T47D (cell line): ENCODE results near the gene PRXL2A.
A peak's percentile ranks its signal among the peaks of the same experiment; 100 is the strongest.
"Not testable (repeated sequence)": the region's sequence is repeated elsewhere in the genome, so short reads cannot be mapped to it uniquely, and the experiment has no call there.

ENCODE experiments used
- DNase-seq, 2 experiments: peaks; one replicate each; pipeline versions ENCODE4 v3.0.0 to v3.0.0-alpha.2; 2011 to 2012; ENCODE audit warnings: low read depth in 1 of 2, low spot score in 1 of 2
- JUND ChIP-seq: IDR thresholded peaks from 2 replicates; pipeline ENCODE4 v1.6.1; 2012; ENCODE audit warnings: low read depth
- in situ Hi-C: cut with HindIII; loops from 2 replicates; pipeline ENCODE4 v1.10.0; 2016; ENCODE audit warnings: low sequenced_read_pairs, low pct_unique_long_range_greater_than_20kb

Gene PRXL2A, protein sequence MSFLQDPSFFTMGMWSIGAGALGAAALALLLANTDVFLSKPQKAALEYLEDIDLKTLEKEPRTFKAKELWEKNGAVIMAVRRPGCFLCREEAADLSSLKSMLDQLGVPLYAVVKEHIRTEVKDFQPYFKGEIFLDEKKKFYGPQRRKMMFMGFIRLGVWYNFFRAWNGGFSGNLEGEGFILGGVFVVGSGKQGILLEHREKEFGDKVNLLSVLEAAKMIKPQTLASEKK

DNA sequence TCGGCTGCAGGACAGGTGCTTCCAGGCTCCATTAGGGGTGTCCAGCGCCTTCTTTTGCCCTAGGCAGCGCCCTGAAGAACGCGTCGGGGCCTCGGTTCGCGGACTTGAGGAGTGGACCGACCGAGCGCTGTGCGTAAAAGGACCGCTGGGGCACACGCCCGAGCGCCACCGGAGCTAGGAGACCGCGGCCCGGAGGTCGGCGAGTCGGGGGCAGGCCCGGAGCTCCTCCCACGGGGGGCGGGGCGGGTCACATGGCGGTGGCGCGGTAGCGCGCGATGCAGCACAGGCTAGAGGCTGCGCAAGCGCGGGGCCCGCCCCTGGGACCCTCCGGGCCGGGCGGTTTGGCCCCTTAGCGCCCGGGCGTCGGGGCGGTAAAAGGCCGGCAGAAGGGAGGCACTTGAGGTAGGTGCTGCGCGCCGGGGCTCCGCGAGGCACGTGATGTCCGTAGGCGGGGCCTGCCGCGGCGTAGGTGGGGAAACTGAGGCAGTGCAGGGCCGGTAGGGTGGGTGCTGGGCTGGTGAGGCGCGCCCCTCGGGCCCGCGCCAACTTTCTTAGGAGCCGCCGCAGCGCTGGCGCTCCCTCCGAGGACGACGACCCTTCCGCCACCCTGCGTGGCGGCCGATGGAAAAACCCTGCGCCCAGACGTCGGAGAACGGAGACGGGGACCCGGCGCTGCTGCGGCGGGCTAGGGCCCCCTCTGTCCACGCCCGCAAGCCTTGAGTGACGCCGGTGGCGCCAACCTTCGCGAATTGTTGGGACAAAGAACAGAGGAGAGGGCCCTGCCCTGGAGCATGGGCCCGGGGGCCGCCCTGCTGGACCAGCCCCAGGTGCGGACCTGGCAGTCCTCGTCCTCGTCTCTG, at the start of gene PRXL2A:
PRXL2A (plus strand) TSS at position 310 of the 860 bp plus-strand sequence. CDS start 11,917 bp downstream, outside the sequence.
- in situ Hi-C loops = no loop called here
- TF ChIP-seq JUND = no peak

DNA sequence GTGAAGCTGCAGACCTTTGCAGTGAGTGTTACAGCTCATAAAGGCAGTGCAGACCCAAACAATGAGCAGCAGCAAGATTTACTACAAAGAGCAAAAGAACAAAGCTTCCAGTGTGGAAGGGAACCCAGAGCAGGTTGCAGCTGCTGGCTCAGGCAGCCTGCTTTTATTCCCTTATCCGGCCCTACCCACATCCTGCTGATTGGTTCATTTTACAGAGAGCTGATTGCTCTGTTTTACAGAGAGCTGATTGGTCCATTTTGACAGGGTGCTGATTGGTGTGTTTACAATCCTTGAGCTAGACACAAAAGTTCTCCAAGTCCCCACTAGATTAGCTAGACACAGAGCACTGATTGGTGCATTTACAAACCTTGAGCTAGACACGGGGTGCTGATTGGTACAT, 49.4 kb upstream of the PRXL2A start:
- in situ Hi-C loops, DNase-seq: not testable (repeated sequence)

More for the DNA sequence above, at the start of gene PRXL2A:
- peak; percentile 85 to 97 for DNase-seq

DNA sequence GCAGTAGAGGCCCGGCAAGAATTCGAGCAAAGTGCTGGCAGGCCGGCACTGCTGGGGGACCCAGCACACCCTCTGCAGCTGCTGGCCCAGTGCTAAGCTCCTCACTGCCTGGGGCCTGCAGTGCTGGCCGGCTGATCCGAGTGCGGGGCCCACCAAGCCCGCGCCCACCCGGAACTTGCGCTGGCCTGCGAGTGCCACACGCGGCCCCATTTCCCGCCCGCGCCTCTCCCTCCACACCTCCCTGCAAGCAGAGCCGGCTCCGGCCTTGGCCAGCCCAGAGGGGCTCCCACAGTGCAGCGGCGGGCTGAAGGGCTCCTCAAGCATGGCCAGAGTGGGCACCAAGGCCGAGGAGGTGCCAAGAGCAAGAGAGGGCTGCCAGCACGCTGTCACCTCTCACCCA, 48.7 kb upstream of the PRXL2A start:
- in situ Hi-C loops = no loop called here
- no peak for TF ChIP-seq JUND
- no peak for DNase-seq

DNA sequence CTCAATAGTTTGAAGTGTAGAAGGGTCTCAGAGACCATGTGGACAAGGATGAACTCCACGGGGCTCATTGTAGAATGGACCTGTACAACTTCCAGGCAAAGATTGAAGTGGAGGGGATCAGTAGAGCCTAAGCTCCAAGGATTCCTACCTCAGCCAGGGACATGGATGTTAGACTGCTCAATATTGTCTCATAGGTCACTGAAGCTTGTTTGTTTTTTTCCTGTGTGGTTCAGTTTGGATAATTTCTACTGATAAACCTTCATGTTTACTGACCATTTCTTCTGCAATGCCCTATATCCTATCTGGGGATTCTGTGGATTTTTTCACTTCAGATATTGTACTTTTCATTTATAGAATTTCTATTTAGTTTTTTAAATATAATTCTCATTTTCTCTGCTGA, 42.8 kb upstream of the PRXL2A start:
- in situ Hi-C loops = no loop called here
- no peak for TF ChIP-seq JUND
- DNase-seq = no peak

DNA sequence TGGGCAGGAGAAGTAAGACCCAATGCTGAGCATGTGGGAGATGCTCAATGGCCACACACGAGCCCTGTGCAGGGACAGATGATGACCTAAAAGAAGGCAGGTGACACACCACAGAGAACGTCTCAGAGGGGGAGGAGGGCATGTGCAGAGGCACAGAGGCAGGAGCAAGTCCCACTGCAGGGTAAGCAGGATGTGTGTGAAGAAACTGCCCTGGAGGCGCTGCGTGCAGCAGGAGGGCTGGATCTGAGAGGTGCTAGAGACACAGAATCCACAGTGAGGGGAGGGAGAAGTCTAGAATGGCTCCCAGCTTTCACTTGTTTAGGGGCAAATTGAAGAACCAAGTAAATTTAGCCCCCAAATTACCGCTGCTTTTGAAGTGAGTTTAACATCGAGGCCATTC, 36.9 kb upstream of the PRXL2A start:
- TF ChIP-seq JUND = no peak
- DNase-seq = no peak
- in situ Hi-C loops = no loop called here

DNA sequence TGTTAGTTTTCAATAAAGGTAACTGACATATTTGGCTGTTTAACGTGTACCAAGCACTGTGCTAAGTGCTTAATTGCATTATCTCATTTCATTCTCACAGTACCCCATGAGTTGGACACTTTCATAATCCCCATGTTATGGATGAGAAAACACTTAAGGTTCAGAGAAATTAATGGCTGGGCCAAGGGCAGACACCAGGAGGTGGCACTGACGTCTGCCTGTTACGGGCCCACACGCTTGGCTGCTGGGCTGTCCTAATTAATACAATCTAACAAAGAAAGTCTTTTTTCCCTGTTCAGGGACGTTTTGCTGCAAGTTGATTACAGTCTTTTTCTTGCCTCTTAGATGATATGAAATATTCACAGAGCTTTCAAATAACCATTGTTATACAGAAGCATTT, 35.7 kb upstream of the PRXL2A start:
- TF ChIP-seq JUND = no peak
- no peak for DNase-seq
- in situ Hi-C loops = no loop called here

DNA sequence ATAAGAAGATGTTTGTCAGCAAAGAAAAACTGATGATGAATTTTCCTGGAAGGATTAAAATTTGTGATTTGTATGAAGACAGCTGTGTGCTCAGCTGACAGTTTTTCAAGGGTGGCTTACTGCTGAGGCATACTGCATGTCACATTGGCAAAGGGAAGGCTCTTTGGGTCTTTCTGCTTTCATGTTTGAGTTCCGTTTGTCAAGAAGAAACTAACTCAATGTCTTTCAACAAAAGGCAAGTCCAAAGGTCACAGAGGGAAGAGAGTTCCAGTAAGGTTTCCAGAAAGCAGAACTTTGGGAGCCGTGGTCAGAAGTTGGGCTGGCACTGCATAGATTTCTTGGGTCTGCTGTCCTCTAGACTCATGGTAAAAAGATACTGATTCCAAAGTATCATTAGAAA, 34.8 kb upstream of the PRXL2A start:
- no peak for TF ChIP-seq JUND
- in situ Hi-C loops = no loop called here
- DNase-seq = no peak

DNA sequence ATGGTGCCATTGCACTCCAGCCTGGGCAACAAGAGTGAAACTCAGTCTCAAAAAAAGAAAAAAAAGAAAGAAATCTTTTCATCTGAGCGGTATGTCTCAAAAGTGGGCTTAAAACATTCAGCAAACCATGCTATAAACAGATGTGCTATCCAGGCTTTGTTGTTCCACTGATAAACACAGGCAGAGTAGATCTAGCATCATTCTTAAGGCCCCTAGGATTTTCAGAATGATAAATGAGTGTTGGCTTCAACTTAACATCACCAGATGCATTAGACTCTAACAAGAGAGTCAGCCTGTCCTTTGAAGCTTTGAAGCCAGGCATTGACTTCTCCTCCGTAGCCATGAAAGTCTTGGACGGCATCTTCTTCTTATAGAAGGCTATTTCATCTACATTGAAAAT, 28.6 kb upstream of the PRXL2A start:
- no peak for TF ChIP-seq JUND
- DNase-seq = no peak
- in situ Hi-C loops = no loop called here

DNA sequence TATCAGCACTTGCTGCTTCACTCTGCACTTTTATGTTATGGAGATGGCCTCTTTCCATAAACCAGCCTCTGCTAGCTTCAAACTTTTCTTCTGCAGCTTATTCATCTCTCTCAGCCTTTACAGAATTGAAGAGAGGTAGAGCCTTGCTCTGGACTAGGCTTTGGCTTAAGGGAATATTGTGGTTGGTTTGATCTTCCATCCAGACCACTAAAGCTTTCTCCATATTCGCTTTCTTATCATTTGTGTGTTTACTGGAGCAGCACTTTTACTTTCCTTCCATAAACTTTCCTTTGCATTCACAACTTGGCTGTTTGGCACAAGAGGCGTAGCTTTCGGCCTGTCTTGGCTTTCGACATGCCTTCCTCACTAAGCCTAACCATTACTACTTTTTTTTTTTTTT, 28.2 kb upstream of the PRXL2A start:
- in situ Hi-C loops = no loop called here
- no peak for TF ChIP-seq JUND
- DNase-seq = no peak

DNA sequence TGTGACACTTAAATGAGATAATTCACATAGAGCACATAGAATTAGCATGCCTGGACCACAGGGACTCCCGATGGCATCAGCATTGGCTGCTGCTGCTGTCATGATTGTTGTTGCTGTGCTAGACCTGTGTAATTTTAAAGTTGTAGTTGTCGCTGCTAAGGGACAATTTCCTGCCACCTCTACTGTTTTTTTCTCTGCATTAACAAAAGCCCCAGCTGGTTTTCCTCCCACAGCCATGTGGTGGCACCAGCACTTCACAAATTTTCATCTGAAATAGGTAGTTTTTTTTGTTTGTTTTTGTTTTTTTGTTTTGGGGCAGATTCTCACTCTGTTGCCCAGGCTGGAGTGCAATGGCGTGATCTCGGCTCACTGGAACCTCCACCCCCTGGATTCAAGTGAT, 25.4 kb upstream of the PRXL2A start:
- no peak for TF ChIP-seq JUND
- in situ Hi-C loops = no loop called here
- DNase-seq = peak; percentile 44 to 70

DNA sequence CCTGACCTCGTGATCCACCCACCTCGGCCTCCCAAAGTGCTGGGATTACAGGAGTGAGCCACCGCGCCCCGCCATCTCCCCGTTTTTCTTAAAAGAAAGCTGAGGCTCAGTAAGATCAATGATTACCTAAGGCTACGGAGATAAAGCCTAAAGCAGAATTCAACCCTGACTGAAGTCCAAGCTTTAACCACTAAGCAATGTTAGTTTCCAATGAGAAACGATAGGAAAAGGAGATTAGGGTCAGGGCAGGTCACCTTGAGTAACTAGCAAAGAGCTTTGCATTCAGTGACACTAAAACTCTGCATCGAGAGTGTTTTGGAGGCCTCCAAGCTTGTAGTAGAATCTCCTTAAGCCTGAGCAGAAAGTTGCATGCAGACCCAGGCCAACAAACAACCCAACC, 17.6 kb upstream of the PRXL2A start:
- in situ Hi-C loops = no loop called here
- DNase-seq = no peak
- no peak for TF ChIP-seq JUND

DNA sequence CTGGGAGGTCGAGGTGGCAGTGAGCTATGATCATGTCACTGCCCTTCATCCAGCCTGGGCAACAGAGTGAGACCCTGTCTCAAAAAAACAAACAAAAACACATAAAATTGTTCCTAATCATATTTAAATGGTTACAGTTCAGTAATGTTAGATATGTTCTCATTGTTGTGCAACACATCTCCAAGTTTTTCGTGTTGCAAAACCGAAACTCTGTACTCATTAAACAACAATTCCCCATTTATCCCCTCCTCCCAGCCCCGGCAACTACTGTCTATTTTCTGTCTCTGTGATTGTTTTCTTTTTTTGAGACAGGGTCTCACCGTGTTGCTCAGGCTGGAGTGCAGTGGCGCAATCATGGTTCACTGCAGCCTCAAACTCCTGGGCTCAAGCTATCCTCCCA, 16.1 kb upstream of the PRXL2A start:
- no peak for TF ChIP-seq JUND
- in situ Hi-C loops = no loop called here
- DNase-seq = no peak

DNA sequence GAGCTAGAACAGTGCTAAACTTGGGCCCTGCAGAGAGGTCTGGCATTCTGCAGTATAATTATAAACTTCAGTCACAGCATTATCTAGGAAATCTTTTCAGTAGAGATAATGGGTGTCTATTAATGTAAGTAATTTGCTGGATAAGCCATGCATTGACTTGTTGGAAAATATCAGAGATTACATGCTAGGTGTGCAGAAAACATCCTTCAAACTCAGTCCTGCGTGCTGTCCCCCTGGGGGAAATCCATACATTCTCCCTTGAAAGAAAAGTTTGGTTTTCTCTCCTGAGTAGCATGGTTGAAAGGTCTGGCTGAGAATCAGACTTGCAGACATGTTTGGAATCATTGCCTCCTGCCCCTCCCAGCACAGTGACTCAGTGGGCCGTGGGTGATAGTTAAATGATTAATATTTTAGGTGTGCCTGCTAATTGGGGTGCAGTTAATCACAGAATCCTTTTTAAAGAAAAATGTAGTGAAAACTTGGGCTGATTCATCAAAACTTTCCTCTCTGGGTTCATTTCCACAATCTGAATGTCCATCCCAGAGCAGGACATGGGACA, 13.9 kb upstream of the PRXL2A start:
- DNase-seq = no peak
- TF ChIP-seq JUND = no peak
- in situ Hi-C loops = no loop called here
